AG20443 (cell line): ENCODE measurements around the gene PLA2G5.

Experiments
- DNase-seq: peaks from one replicate; pipeline ENCODE4 v3.0.0; 2012; ENCODE audit warnings: low spot score, mixed read lengths

The PLA2G5 gene

DNA sequence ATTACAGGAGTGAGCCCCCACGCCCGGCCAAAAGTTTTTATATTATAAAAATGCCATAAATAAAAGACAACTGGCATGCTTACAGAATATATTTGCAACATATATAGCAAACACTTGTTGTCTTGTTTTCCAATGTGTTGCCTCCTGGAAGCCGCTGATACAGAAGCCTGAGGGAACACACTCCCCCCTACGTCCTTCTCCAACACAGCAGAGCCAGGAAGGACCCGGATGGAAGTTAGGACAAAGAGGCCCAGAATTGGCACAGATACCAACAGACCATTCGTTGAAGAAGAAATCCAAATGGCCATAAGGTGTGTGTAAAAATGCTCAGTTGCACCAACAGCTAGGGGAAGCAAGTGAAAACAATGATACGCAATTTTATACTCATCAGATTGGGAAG, 1.3 kb upstream of the PLA2G5 start:
- no peak for DNase-seq

GRCh38 chr1:20070357-20070756, 363 bp downstream of the PLA2G5 start:
- DNase-seq, result no peak

DNA sequence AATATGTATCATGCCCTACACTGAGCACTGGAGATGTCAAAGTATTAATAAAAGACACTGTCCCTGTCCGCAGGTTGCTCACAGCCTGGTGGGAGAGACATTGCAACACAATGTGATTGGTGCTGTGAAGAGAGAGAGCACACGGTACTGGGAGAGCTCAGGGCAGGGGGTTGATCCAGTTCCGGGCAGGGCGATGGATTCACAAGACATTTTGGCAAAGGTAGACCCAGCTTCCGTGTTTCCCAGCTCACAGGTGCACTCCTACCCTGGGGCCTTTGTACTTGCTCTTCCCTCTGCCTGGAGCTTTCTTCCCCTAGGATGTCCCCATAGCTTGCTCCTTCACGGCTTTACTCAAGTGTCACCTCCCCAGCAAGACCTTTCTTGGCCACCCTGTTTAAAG, 1.4 kb downstream of the PLA2G5 start:
- no peak for DNase-seq

- DNase-seq, result no peak
Measured at GRCh38 chr1:20072771-20073170, 2.8 kb downstream of the PLA2G5 start.

- DNase-seq, result no peak
Measured at GRCh38 chr1:20073256-20073655, 3.3 kb downstream of the PLA2G5 start.

- peak; percentile 48 for DNase-seq
Measured at GRCh38 chr1:20074055-20074724, 4.2 kb downstream of the PLA2G5 start.

GRCh38 chr1:20074725-20075171, 4.8 kb downstream of the PLA2G5 start:
- peak; percentile 66 for DNase-seq

GRCh38 chr1:20075345-20075744, 5.4 kb downstream of the PLA2G5 start:
- no peak for DNase-seq

GRCh38 chr1:20076223-20076622, 6.2 kb downstream of the PLA2G5 start:
- no peak for DNase-seq

- no peak for DNase-seq
Measured at GRCh38 chr1:20076710-20077461, 6.9 kb downstream of the PLA2G5 start.

DNA sequence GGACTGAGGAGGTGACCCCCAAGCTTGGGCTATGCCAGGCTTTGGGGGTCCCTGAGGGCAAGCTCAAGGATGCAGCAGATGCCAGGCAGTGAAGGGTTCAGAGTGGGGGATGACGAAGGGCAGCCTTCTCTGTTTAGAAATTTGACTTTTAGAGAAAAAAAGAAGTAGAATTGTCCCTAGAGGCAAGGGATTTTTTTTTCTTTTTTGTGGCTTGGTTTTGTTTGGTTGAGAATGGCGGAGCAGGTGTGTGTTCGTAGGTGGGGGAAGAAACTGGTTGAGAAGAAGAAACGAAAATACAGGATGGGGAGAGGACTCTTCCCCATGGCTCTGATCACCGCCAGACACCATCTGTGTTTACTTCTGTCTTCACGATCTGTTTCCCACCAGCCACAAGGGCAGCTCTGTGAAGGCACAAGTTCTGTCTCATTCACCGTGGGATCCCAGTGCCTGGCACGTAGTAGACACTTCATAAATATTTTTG, 8.2 kb downstream of the PLA2G5 start:
- DNase-seq, result no peak

- no peak for DNase-seq
Measured at GRCh38 chr1:20078711-20079110, 8.7 kb downstream of the PLA2G5 start.

DNA sequence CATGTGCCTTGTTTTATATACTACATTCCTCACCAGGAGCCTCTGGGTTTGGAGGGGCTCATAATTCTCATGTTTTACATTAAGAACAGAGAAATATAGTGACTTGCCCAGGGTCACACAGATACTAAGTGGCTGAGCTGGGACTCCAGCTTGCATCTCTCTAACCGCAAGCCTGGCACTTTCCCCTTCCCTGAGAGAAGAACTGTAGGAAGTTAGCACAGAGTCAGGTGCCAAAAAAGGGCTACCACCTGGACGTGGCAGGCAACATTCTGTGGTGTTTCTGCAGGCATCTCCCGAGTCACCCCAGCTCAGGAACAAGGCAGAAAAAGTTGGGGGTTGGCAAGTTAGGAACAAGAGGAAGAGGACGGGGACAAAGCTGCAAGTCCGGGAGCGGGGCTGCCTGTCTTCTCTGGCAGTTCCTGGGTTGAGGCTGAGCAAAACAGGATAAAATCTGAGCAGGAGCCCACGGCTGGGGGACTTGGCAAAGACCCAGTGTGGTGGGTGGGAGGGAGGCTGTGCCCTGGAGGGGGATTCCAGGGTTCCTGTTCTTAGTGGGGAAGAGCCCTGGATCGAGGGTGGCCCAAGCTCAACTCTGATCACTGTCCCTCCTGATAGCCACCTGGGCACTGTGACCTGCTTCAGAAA, 9.8 kb downstream of the PLA2G5 start:
- no peak for DNase-seq

- DNase-seq, result no peak
Measured at GRCh38 chr1:20080441-20081352, 10.7 kb downstream of the PLA2G5 start.

DNA sequence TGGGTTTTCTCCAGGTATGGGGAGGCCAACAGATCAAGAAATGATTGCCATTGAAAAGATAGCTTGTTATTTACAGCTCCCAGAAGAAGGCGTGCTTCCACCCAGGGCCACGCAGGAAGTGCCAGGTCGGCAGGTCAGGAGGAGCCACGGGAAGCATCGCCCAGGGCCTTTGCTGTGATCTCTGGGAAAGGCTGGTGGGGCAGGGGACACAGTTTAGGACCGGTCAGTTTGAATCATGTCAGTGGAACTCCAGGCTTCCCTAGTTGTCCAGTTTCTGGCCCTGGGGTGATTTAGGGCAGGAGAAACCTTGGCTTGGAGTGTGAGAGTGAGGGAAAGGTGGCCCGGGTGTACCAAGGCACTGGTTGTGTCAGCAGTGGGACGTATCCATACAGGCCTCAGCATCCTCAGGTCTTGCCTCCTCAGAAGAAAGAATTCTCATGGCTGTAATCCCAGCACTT, 11.4 kb downstream of the PLA2G5 start:
- DNase-seq, result no peak

DNA sequence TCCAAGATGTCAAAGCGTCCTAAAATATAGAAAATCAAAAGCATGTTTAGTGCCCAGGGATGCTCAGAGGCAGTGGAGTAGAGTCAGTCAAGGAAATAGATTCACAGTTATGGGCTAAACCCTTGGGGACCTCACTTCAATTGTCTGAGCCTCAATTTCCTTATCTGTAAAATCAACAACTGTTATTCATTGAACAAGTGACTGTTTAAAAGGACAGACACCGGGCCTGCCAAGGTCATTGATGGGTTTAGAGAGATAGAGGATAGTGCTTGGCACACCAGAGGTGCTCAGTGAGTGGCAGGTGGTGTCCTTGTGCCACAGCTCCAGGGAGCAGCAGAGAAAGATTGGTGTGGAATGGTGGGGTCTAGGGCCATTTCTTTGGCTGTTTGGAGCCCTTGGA, 12.8 kb downstream of the PLA2G5 start:
- DNase-seq, result no peak

- no peak for DNase-seq
Measured at GRCh38 chr1:20083178-20083944, 13.4 kb downstream of the PLA2G5 start.

GRCh38 chr1:20086800-20087199, 16.8 kb downstream of the PLA2G5 start:
- no peak for DNase-seq

DNA sequence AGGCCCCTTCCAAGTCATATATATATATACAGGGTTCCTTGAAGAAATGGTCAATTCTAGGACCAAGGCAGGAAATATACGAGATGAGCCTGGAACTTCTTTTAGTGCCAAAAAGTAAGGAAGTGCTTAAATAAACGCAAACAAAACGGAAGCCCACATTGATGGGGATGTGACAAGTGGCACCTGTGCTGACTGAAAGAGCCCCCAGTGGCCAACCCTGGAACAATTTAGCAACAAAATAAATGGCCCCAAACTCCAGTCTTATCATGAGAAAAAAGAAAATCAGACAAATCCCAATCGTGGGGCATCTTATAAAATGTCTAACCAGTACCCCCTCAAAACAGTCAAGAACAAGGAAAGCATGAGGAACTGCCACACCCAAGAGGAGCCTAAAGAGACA, 17.7 kb downstream of the PLA2G5 start:
- no peak for DNase-seq

DNA sequence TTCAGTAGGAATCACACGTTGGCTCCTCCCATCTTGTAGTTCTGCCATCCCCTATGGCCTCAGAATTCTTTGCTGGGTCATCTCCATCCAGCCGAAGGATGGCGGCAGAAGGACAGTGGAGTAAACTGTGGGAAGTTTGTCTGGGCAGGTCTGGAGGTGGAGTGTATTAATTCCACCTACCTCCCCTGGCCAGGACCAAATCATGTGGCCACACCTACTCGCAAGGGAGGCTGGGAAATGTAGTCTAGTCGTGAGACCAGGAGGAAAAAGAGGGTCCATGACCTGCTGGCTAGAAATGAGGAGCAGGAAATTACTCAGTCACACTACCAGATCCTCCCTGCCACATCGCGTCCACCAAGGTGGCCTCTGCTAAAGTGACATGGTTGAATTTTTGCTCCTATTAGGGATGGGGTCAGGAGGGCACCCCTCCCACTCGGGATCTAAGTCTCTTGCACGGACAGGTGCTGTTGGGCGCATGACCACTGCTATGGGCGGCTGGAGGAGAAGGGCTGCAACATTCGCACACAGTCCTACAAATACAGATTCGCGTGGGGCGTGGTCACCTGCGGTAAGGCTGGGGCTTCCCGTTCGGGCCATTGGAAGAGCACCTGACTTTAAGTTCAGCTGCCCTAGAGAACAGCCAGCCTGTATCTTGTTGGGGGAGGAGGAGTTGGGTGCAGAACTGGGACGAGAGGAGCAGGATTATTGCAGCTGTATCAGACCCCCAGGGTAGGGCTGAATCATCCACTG, 19.5 kb downstream of the PLA2G5 start:
- DNase-seq, result no peak
